Central memory CD8-positive, alpha-beta T cell (primary cell): ENCODE results near the gene MAPK8.

Source experiments
- ATAC-seq: fragments of 150-1000 bp; cut with Tn5 transposase; replicated peaks from 2 replicates; pipeline ENCODE4 v1.10.0; 2022; ENCODE audit warnings: mild to moderate bottlenecking, moderate FRiP score, moderate number of reproducible peaks; ENCODE audit not compliant: poor library complexity, severe bottlenecking; ENCODE audit errors: extremely low read depth
- DNase-seq, 2 donors: peaks; one replicate each; pipeline ENCODE4 v3.0.0; 2021; ENCODE audit warnings: low spot score in 2 of 2
- H3K27ac Mint-ChIP-seq: one replicate; pipeline ENCODE4 v1.8.0; 2022; ENCODE audit warnings: low read depth, mild to moderate bottlenecking, moderate library complexity, mixed read lengths
- H3K27me3 Mint-ChIP-seq: one replicate; pipeline ENCODE4 v1.8.0; 2022; ENCODE audit warnings: mixed read lengths
- H3K36me3 Mint-ChIP-seq: one replicate; pipeline ENCODE4 v1.8.0; 2022; ENCODE audit warnings: mild to moderate bottlenecking, moderate library complexity, mixed read lengths; ENCODE audit not compliant: insufficient read depth
- H3K4me1 Mint-ChIP-seq: one replicate; pipeline ENCODE4 v1.8.0; 2022; ENCODE audit warnings: mixed read lengths
- H3K4me3 Mint-ChIP-seq: one replicate; pipeline ENCODE4 v1.8.0; 2022; ENCODE audit warnings: mild to moderate bottlenecking, moderate library complexity, mixed read lengths
- H3K9me3 Mint-ChIP-seq: one replicate; pipeline ENCODE4 v1.8.0; 2022; ENCODE audit warnings: mixed read lengths

Gene MAPK8

GRCh38 chr10:48381971-48382370 is 75.5 kb downstream of the MAPK8 start:
- H3K27me3 Mint-ChIP-seq = no peaks in the 10 kb centered on the region
- H3K9me3 Mint-ChIP-seq = no peaks in the 10 kb centered on the region
- H3K36me3 Mint-ChIP-seq = no peaks in the 10 kb centered on the region
- H3K4me3 Mint-ChIP-seq = no peak overlapping the region
- no peak for ATAC-seq
- no peak overlapping the region for H3K27ac Mint-ChIP-seq
- H3K4me1 Mint-ChIP-seq = no peaks in the 10 kb centered on the region
- DNase-seq = no peak

GRCh38 chr10:48382982-48383381 is 76.5 kb downstream of the MAPK8 start:
- Mint-ChIP-seq H3K9me3 (no peaks in the 10 kb centered on the region), H3K27ac (no peak overlapping the region), H3K4me3 (no peak overlapping the region), H3K36me3 (peaks cover 2% of the 10 kb centered on the region), H3K27me3 (no peaks in the 10 kb centered on the region), H3K4me1 (peaks cover 5% of the 10 kb centered on the region)
- ATAC-seq (no peak), DNase-seq (no peak)

DNA sequence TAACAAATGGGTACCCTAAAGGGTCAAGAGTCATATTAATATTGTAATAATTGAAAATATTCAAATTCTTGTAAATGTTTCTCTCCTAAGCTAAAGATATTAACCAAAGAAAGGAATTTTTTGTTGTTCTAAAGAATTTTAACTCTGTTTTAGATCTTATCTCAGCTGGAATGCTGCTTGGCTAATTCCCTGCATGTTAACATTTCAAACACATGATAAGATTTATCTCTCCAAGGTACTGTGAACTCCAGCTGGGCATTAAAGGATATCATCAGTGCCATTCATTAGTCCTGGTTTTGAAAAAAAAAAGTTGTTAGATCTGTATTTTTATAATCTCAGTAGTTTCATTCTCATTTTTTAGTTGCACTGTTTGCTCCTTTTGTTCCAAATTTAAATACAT is 76.9 kb downstream of the MAPK8 start:
- H3K27me3 Mint-ChIP-seq = no peaks in the 10 kb centered on the region
- H3K4me1 Mint-ChIP-seq = peaks cover 5% of the 10 kb centered on the region
- no peak for ATAC-seq
- no peaks in the 10 kb centered on the region for H3K9me3 Mint-ChIP-seq
- DNase-seq = no peak
- peaks cover 2% of the 10 kb centered on the region for H3K36me3 Mint-ChIP-seq
- no peak overlapping the region for H3K27ac Mint-ChIP-seq
- H3K4me3 Mint-ChIP-seq = no peak overlapping the region

GRCh38 chr10:48384699-48384982 is 78.2 kb downstream of the MAPK8 start:
- DNase-seq (no peak), ATAC-seq (no peak)
- peaks cover 2% of the 10 kb centered on the region for H3K36me3 Mint-ChIP-seq
- H3K4me3 Mint-ChIP-seq = no peak overlapping the region
- peaks cover 14% of the 10 kb centered on the region for H3K4me1 Mint-ChIP-seq
- H3K27ac Mint-ChIP-seq = no peak overlapping the region
- no peaks in the 10 kb centered on the region for H3K9me3 Mint-ChIP-seq
- no peaks in the 10 kb centered on the region for H3K27me3 Mint-ChIP-seq

- ATAC-seq = no peak
Observed at GRCh38 chr10:48389272-48389671, 82.8 kb downstream of the MAPK8 start.

GRCh38 chr10:48389846-48390557 is 83.5 kb downstream of the MAPK8 start:
- no peak for DNase-seq
- Mint-ChIP-seq H3K4me3 (no peak overlapping the region), H3K9me3 (no peaks in the 10 kb centered on the region), H3K36me3 (peaks cover 2% of the 10 kb centered on the region), H3K27me3 (no peaks in the 10 kb centered on the region), H3K4me1 (peaks cover 46% of the 10 kb centered on the region), H3K27ac (no peak overlapping the region)
- no peak for ATAC-seq

More at GRCh38 chr10:48389272-48389671, 82.8 kb downstream of the MAPK8 start:
- peaks cover 2% of the 10 kb centered on the region for H3K36me3 Mint-ChIP-seq
- no peaks in the 10 kb centered on the region for H3K27me3 Mint-ChIP-seq
- peaks cover 46% of the 10 kb centered on the region for H3K4me1 Mint-ChIP-seq
- no peak overlapping the region for H3K4me3 Mint-ChIP-seq
- no peak overlapping the region for H3K27ac Mint-ChIP-seq
- DNase-seq = no peak
- H3K9me3 Mint-ChIP-seq = no peaks in the 10 kb centered on the region

GRCh38 chr10:48390558-48390871 is 84.0 kb downstream of the MAPK8 start:
- no peak for DNase-seq
- Mint-ChIP-seq H3K27me3 (no peaks in the 10 kb centered on the region), H3K36me3 (peaks cover 2% of the 10 kb centered on the region), H3K9me3 (no peaks in the 10 kb centered on the region), H3K27ac (no peak overlapping the region), H3K4me3 (no peak overlapping the region), H3K4me1 (peaks cover 46% of the 10 kb centered on the region)
- ATAC-seq = no peak

DNA sequence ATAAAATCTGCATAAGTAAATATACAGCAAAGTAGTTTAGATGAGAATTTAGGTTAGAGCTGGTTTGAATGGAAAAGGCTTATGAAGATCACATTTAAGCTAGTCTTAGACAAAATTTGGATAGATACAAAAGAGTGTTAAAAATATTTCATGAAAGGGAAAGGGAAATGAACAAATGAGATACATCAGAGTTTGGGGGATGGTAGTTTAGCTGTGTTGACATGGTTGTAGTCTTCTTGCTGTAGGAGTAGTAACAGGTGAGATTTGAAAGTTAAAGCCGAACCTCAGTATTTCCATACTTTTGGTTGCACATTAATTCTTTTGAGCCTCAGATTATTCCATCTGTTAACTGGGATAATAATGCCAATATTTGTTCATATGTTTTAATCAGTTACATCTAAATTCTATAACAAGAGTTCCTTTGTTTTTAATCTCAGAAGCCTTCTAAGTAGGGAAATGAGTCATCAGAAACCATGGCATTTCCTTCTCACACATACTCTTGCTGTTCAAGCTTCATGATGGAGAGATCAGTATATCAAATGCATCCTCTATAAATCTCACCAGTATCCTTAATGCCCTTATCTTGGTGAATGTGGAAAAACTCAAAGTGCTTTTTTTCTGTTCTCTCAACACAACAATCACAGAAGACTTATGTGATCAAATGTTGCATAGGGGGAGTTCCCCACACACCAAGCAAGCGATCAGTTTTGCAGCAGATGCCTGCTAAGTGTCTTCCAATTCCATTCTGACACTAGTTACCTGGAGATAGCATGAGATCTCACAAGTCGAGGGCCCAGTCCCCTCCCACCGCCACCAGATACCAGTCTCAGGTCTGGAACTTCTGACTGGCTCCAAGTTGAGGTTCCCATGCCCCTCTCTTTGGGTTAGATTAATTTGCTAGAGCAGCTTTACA is 84.7 kb downstream of the MAPK8 start:
- Mint-ChIP-seq H3K4me1 (peaks cover 51% of the 10 kb centered on the region), H3K27me3 (no peaks in the 10 kb centered on the region), H3K9me3 (no peaks in the 10 kb centered on the region), H3K4me3 (no peak overlapping the region), H3K27ac (no peak overlapping the region), H3K36me3 (peaks cover 2% of the 10 kb centered on the region)
- ATAC-seq (peak; percentile 28), DNase-seq (no peak)

DNA sequence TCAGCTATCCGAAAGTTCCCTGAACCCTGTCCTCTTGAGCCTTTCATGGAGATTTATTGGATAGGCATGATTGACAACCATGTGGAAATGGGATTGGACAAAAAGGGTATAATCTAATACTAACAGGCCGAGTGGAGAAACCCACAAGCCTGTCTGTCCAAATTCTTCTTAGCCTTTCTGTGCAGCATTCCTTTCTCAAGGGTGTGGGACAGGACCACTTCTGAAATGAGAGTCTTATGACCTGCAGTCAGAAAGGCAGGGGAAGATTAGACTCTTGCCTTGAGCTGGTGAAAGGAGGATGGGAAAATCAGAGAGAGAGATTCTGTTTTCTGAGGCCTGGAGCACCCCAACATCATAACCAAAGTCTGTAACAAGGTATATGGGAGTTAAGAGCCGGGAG is 85.5 kb downstream of the MAPK8 start:
- H3K4me1 Mint-ChIP-seq = peaks cover 52% of the 10 kb centered on the region
- no peak overlapping the region for H3K4me3 Mint-ChIP-seq
- no peak overlapping the region for H3K27ac Mint-ChIP-seq
- ATAC-seq (no peak), DNase-seq (no peak)
- H3K36me3 Mint-ChIP-seq = peaks cover 2% of the 10 kb centered on the region
- no peaks in the 10 kb centered on the region for H3K27me3 Mint-ChIP-seq
- H3K9me3 Mint-ChIP-seq = no peaks in the 10 kb centered on the region

- no peaks in the 10 kb centered on the region for H3K36me3 Mint-ChIP-seq
- H3K4me1 Mint-ChIP-seq = peaks cover 30% of the 10 kb centered on the region
- no peaks in the 10 kb centered on the region for H3K27me3 Mint-ChIP-seq
- ATAC-seq (no peak), DNase-seq (no peak)
- H3K27ac Mint-ChIP-seq = no peak overlapping the region
- no peaks in the 10 kb centered on the region for H3K9me3 Mint-ChIP-seq
- H3K4me3 Mint-ChIP-seq = no peak overlapping the region
Observed at GRCh38 chr10:48398261-48398660, 91.8 kb downstream of the MAPK8 start.

DNA sequence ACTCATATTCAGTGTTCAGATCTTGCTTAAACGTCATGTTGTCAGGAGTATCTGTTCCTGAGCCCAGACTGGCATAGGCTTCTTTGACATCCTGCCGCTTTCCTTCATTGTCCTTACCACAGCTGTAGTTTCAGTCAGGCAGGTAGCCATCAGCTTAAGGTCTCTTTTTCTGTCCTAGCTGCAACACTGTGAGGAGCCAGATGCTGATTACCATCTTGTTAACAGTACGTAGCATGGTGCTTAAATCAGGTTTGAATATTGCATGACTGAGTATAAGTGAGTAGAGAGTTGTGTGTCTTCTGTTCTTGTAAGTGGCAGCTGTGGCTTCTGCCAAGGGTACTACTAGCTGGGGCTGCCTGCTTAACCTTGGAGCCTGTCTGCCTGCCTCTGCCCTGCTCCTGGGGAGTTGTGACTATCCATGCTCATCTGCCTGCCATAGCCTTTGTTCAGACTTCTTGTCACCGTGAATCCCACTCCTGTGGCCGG is 92.6 kb downstream of the MAPK8 start:
- Mint-ChIP-seq H3K4me3 (no peak overlapping the region), H3K9me3 (no peaks in the 10 kb centered on the region), H3K4me1 (peaks cover 27% of the 10 kb centered on the region), H3K27ac (no peak overlapping the region), H3K27me3 (no peaks in the 10 kb centered on the region), H3K36me3 (no peaks in the 10 kb centered on the region)
- no peak for ATAC-seq
- DNase-seq = no peak

GRCh38 chr10:48399551-48399950 is 93.1 kb downstream of the MAPK8 start:
- Mint-ChIP-seq H3K27ac (no peak overlapping the region), H3K9me3 (no peaks in the 10 kb centered on the region)

More at GRCh38 chr10:48399551-48399950, 93.1 kb downstream of the MAPK8 start:
- H3K4me1 Mint-ChIP-seq = peaks cover 27% of the 10 kb centered on the region
- no peak for DNase-seq
- no peak overlapping the region for H3K4me3 Mint-ChIP-seq
- peaks cover under 1% of the 10 kb centered on the region for H3K36me3 Mint-ChIP-seq
- ATAC-seq = no peak
- no peaks in the 10 kb centered on the region for H3K27me3 Mint-ChIP-seq
